Adipose tissue (tissue), 3 donors: ENCODE results near the gene GLYATL2. TPM values are rescaled to one million over a fixed set of nuclear protein-coding genes. Genes with fewer than 3 reads are reported as not detected.

Source experiments
- H3K27ac ChIP-seq: one replicate; pipeline ENCODE4 v1.5.1; 2013; ENCODE audit warnings: low read depth, low read length
- WGBS, 3 donors: extraction: QIAGEN DNeasy Blood & Tissue Kit; methylation state at CpG; one replicate each; pipeline ENCODE4 v1.1.7; 2013; 5-methylcytosine and 5-hydroxymethylcytosine counted together
- polyA plus RNA-seq, 3 donors: library from polyadenylated mRNA; stranded (reverse); fragments of 200-250 nt; gene quantifications; one replicate each; pipeline ENCODE4 v1.2.3, GENCODE V29; 2013
- donor health status: healthy with polysubstance abuse.
- donor health status: Bipolar disorder and iron deficiency.
- donor health status: healthy.

The GLYATL2 gene
- polyA plus RNA-seq, result not detected

- no peak within 1 kb of the TSS for H3K27ac ChIP-seq
- WGBS, 3 donors, result 22 to 26% (median 24%) methylated on average over 3 of the region's 3 CpGs
Observed at GRCh38 chr11:58844361-58845005, at the start of gene GLYATL2. Gene GLYATL2 (minus strand): TSS chr11:58844704. CDS start chr11:58839612, 5,092 bp downstream.

GRCh38 chr11:58893899-58894298 is 49.4 kb upstream of the GLYATL2 start:
- 74 to 81% (median 80%) methylated on average over 2 of the region's 2 CpGs for WGBS, 3 donors
- H3K27ac ChIP-seq, result no peak overlapping the region

GRCh38 chr11:58888579-58888978 is 44.1 kb upstream of the GLYATL2 start:
- no peak overlapping the region for H3K27ac ChIP-seq

GRCh38 chr11:58887452-58887851 is 42.9 kb upstream of the GLYATL2 start:
- H3K27ac ChIP-seq, result no peak overlapping the region
- WGBS, 3 donors, result 85 to 97% (median 85%) methylated on average over 1 of the region's 1 CpG

GRCh38 chr11:58880625-58881024 is 36.1 kb upstream of the GLYATL2 start:
- 39 to 63% (median 55%) methylated on average over 1 of the region's 1 CpG for WGBS, 3 donors

GRCh38 chr11:58880166-58880565 is 35.7 kb upstream of the GLYATL2 start:
- no peak overlapping the region for H3K27ac ChIP-seq

More at GRCh38 chr11:58880625-58881024, 36.1 kb upstream of the GLYATL2 start:
- no peak overlapping the region for H3K27ac ChIP-seq

- WGBS, 3 donors, result 77 to 95% (median 90%) methylated on average over 2 of the region's 2 CpGs
- no peak overlapping the region for H3K27ac ChIP-seq
Observed at GRCh38 chr11:58867556-58867955, 23.1 kb upstream of the GLYATL2 start.

GRCh38 chr11:58866788-58867187 is 22.3 kb upstream of the GLYATL2 start:
- no peak overlapping the region for H3K27ac ChIP-seq
- 94 to 97% (median 95%) methylated on average over 1 of the region's 1 CpG for WGBS, 3 donors

GRCh38 chr11:58864335-58864734 is 19.8 kb upstream of the GLYATL2 start:
- WGBS, 3 donors, result 3 to 56% (median 37%) methylated on average over 1 of the region's 1 CpG
- no peak overlapping the region for H3K27ac ChIP-seq

- no peak overlapping the region for H3K27ac ChIP-seq
- 39 to 90% (median 73%) methylated on average over 1 of the region's 1 CpG for WGBS, 3 donors
Observed at GRCh38 chr11:58863697-58864096, 19.2 kb upstream of the GLYATL2 start.

- WGBS, 3 donors, result 89 to 96% (median 91%) methylated on average over 1 of the region's 1 CpG
- no peak overlapping the region for H3K27ac ChIP-seq
Observed at GRCh38 chr11:58861533-58861932, 17.0 kb upstream of the GLYATL2 start.

- H3K27ac ChIP-seq, result no peak overlapping the region
Observed at GRCh38 chr11:58856806-58857205, 12.3 kb upstream of the GLYATL2 start.

- WGBS, 3 donors, result 52 to 75% (median 56%) methylated on average over 3 of the region's 3 CpGs
Observed at GRCh38 chr11:58845386-58845785, 882 bp upstream of the GLYATL2 start.

GRCh38 chr11:58837707-58838388 is 6.7 kb downstream of the GLYATL2 start:
- H3K27ac ChIP-seq, result no peak overlapping the region
- WGBS, 3 donors, result 70 to 88% (median 86%) methylated on average over 5 of the region's 5 CpGs

More at GRCh38 chr11:58845386-58845785, 882 bp upstream of the GLYATL2 start:
- no peak overlapping the region for H3K27ac ChIP-seq

- 34 to 57% (median 43%) methylated on average over 1 of the region's 1 CpG for WGBS, 3 donors
- H3K27ac ChIP-seq, result no peak overlapping the region
Observed at GRCh38 chr11:58832056-58832645, 12.4 kb downstream of the GLYATL2 start.

GRCh38 chr11:58830673-58831301 is 13.7 kb downstream of the GLYATL2 start:
- 30 to 48% (median 48%) methylated on average over 28 to 31 of the region's 31 CpGs for WGBS, 3 donors
- no peak overlapping the region for H3K27ac ChIP-seq

GRCh38 chr11:58829786-58830185 is 14.7 kb downstream of the GLYATL2 start:
- H3K27ac ChIP-seq, result no peak overlapping the region

- 75 to 79% (median 76%) methylated on average over 1 of the region's 1 CpG for WGBS, 3 donors
- H3K27ac ChIP-seq, result no peak overlapping the region
Observed at GRCh38 chr11:58813693-58814092, 30.8 kb downstream of the GLYATL2 start.

GRCh38 chr11:58811499-58811898 is 33.0 kb downstream of the GLYATL2 start:
- WGBS, 3 donors, result 71 to 82% (median 82%) methylated on average over 3 of the region's 3 CpGs
- no peak overlapping the region for H3K27ac ChIP-seq
